ENCODE data around the gene CLTC. TPM values are rescaled to one million over a fixed set of nuclear protein-coding genes. Genes with fewer than 3 reads are reported as not detected.

Gene CLTC
- total RNA-seq, 4 donors from 2014 or later: 174 to 224 (median 198) TPM

- peaks cover 0 to 7% (median 0%) of the 10 kb centered on the region in 4 donors for H3K4me1 ChIP-seq
- H3K36me3 ChIP-seq: peaks cover 0 to 100% (median 11%) of the 10 kb centered on the region in 3 donors
- DNase-seq: no peak
- no peak overlapping the region for H3K4me3 ChIP-seq
- no peaks in the 10 kb centered on the region for H3K27me3 ChIP-seq
- TF ChIP-seq CTCF (IDR thresholded peaks at IDR 0.05) (no peak), POLR2A (IDR thresholded peaks at IDR 0.05) (no peak)
- H3K27ac ChIP-seq: peak overlapping the region in 1 of 4 donors; percentile 27
- H3K9me3 ChIP-seq: no peaks in the 10 kb centered on the region
Measured at GRCh38 chr17:59683283-59683682, 63.6 kb downstream of the CLTC start.

GRCh38 chr17:59684967-59685366 is 65.3 kb downstream of the CLTC start:
- Histone ChIP-seq H3K4me3 (no peak overlapping the region), H3K36me3 (peaks cover 0 to 98% (median 11%) of the 10 kb centered on the region in 3 donors), H3K27ac (no peak overlapping the region), H3K4me1 (peaks cover 0 to 7% (median 0%) of the 10 kb centered on the region in 4 donors), H3K27me3 (no peaks in the 10 kb centered on the region), H3K9me3 (no peaks in the 10 kb centered on the region)
- DNase-seq: no peak
- TF ChIP-seq POLR2A (IDR thresholded peaks at IDR 0.05) (no peak), CTCF (IDR thresholded peaks at IDR 0.05) (no peak)

GRCh38 chr17:59688008-59688407 is 68.3 kb downstream of the CLTC start:
- peaks cover 0 to 3% (median 0%) of the 10 kb centered on the region in 4 donors for H3K4me1 ChIP-seq
- no peaks in the 10 kb centered on the region for H3K9me3 ChIP-seq
- TF ChIP-seq CTCF (IDR thresholded peaks at IDR 0.05) (no peak), POLR2A (IDR thresholded peaks at IDR 0.05) (no peak)
- H3K36me3 ChIP-seq: peaks cover 0 to 98% (median 9%) of the 10 kb centered on the region in 3 donors
- H3K27ac ChIP-seq: no peak overlapping the region
- no peak for DNase-seq
- H3K27me3 ChIP-seq: no peaks in the 10 kb centered on the region
- H3K4me3 ChIP-seq: no peak overlapping the region

- no peak overlapping the region for H3K4me3 ChIP-seq
- no peak for TF ChIP-seq CTCF (IDR thresholded peaks at IDR 0.05)
- no peak for TF ChIP-seq POLR2A (IDR thresholded peaks at IDR 0.05)
- H3K9me3 ChIP-seq: no peaks in the 10 kb centered on the region
- no peak for DNase-seq
- no peaks in the 10 kb centered on the region for H3K4me1 ChIP-seq
- H3K36me3 ChIP-seq: peaks cover 0 to 98% (median 9%) of the 10 kb centered on the region in 3 donors
- H3K27me3 ChIP-seq: no peaks in the 10 kb centered on the region
- H3K27ac ChIP-seq: no peak overlapping the region
Measured at GRCh38 chr17:59688496-59688895, 68.8 kb downstream of the CLTC start.

- Histone ChIP-seq H3K27me3 (no peaks in the 10 kb centered on the region), H3K27ac (no peak overlapping the region), H3K4me1 (peaks cover 0 to 4% (median 0%) of the 10 kb centered on the region in 4 donors), H3K36me3 (peaks cover 0 to 94% (median 2%) of the 10 kb centered on the region in 3 donors), H3K4me3 (no peak overlapping the region), H3K9me3 (no peaks in the 10 kb centered on the region)
- no peak for DNase-seq
- TF ChIP-seq CTCF (IDR thresholded peaks at IDR 0.05) (no peak), POLR2A (IDR thresholded peaks at IDR 0.05) (no peak)
Measured at GRCh38 chr17:59693582-59693981, 73.9 kb downstream of the CLTC start.

- Histone ChIP-seq H3K27me3 (no peaks in the 10 kb centered on the region), H3K36me3 (peaks cover 0 to 96% (median 2%) of the 10 kb centered on the region in 3 donors), H3K4me1 (peaks cover 0 to 4% (median 0%) of the 10 kb centered on the region in 4 donors), H3K9me3 (no peaks in the 10 kb centered on the region), H3K4me3 (no peak overlapping the region), H3K27ac (no peak overlapping the region)
- no peak for DNase-seq
- TF ChIP-seq CTCF (IDR thresholded peaks at IDR 0.05) (no peak), POLR2A (IDR thresholded peaks at IDR 0.05) (no peak)
Measured at GRCh38 chr17:59694344-59694743, 74.6 kb downstream of the CLTC start.
